SK-MEL-5 (cell line): ENCODE measurements around the gene ATXN10. TPM values are rescaled to one million over a fixed set of nuclear protein-coding genes. Genes with fewer than 3 reads are reported as not detected.

Source experiments
- DNase-seq: peaks from one replicate; pipeline ENCODE4 v3.0.0-alpha.2; 2016; ENCODE audit warnings: low read depth, low spot score
- in situ Hi-C: cut with HindIII; loops from 2 replicates; pipeline ENCODE4 v1.10.0; 2016; ENCODE audit warnings: low sequenced_read_pairs, high pct_unique_total_duplicates, low pct_unique_long_range_greater_than_20kb
- total RNA-seq: library from RNA; depleted of rRNA; stranded (reverse); fragments of >200 nt; shearing (Covaris generic); gene quantifications from 2 replicates; pipeline ENCODE4 v1.2.3, GENCODE V29; 2014

ATXN10 gene
- total RNA-seq, 1 experiment from 2014 or later: 52.7 TPM

GRCh38 chr22:45763236-45763624 lies 91.6 kb downstream of the ATXN10 start:
- in situ Hi-C loops: no loop called here
- no peak for DNase-seq

GRCh38 chr22:45768490-45768889 lies 96.9 kb downstream of the ATXN10 start:
- no peak for DNase-seq
- in situ Hi-C loops: no loop called here

GRCh38 chr22:45769569-45770210 lies 98.1 kb downstream of the ATXN10 start:
- DNase-seq: no peak
- in situ Hi-C loops: no loop called here

GRCh38 chr22:45770506-45770905 lies 98.9 kb downstream of the ATXN10 start:
- DNase-seq: no peak
- in situ Hi-C loops: no loop called here

GRCh38 chr22:45771057-45771456 lies 99.4 kb downstream of the ATXN10 start:
- in situ Hi-C loops: no loop called here
- no peak for DNase-seq

- DNase-seq: no peak
Observed at GRCh38 chr22:45771711-45772110, 100.1 kb downstream of the ATXN10 start.

DNA sequence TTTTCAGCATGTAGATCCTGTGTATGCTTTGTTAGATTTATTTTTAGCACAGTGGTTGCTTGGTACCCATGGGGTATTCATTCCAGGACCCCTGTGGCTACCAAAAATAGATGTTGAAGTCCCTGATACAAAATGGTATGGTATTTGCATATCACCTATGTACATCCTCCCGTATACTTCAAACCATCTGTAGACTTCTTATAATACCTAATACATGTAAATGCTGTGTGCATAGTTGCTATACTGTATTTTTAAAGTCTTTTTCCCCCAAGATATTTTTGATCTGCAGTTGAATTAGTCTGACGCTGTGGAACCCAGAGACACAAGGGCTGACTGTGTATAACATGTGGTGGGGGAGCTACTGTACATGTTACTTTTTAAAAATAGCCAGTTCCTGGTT lies 101.1 kb downstream of the ATXN10 start:
- DNase-seq: no peak
- in situ Hi-C loops: no loop called here

More at GRCh38 chr22:45771711-45772110, 100.1 kb downstream of the ATXN10 start:
- in situ Hi-C loops: no loop called here

DNA sequence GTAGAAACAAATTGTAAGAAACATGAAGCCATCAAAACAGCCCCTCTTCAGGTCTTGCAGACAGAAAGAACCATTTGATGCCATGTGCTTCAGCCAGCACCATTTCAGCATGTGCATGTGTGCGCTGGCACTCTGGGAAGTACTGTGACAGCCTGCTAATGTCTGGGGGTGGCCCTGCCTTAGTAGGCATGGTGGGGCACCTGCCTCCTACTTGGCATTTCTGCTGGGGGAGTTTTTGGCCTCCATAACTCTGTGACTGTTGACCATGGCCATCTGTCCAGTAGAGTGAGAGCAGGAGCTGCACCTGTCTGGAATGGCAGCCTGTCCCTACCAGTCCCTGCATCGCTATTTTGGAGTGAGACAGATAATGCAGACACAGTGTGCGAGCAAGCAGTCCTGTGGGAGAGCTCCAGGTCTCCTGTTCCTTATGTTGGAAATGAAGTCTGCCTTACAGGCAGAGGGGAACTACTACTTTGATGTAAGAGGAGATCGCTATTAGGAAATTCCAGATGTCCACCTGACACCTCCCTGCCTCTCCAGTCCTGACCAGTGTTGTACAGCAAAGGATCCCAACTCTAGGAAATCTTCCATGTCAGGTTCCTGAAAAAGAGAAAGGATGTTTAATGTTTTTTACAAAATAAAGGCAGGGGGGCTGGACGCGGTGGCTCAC lies 102.5 kb downstream of the ATXN10 start:
- no peak for DNase-seq
- in situ Hi-C loops: no loop called here

DNA sequence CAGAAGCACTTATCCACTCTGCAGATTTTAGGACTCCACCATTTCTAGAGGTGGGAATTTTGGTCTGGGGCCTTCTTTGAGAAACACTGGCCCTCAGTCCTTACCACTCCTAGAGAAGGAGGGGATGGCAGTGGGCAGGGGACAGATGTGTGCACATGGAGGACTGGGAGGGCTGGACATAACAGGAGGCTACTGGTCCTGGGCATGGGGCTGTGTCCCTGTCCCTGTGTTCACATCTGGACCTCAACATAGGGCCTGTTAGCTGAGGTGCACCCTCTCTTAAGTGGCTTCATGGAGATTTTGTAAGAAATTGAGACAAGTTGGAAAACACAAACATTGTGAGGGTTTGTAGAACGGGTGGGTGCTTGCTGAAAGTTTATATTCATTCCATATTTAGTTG lies 103.4 kb downstream of the ATXN10 start:
- DNase-seq: no peak
- in situ Hi-C loops: no loop called here

- DNase-seq: no peak
- in situ Hi-C loops: no loop called here
Observed at GRCh38 chr22:45775569-45776312, 104.1 kb downstream of the ATXN10 start.

- DNase-seq: no peak
- in situ Hi-C loops: no loop called here
Observed at GRCh38 chr22:45776313-45776585, 104.6 kb downstream of the ATXN10 start.

DNA sequence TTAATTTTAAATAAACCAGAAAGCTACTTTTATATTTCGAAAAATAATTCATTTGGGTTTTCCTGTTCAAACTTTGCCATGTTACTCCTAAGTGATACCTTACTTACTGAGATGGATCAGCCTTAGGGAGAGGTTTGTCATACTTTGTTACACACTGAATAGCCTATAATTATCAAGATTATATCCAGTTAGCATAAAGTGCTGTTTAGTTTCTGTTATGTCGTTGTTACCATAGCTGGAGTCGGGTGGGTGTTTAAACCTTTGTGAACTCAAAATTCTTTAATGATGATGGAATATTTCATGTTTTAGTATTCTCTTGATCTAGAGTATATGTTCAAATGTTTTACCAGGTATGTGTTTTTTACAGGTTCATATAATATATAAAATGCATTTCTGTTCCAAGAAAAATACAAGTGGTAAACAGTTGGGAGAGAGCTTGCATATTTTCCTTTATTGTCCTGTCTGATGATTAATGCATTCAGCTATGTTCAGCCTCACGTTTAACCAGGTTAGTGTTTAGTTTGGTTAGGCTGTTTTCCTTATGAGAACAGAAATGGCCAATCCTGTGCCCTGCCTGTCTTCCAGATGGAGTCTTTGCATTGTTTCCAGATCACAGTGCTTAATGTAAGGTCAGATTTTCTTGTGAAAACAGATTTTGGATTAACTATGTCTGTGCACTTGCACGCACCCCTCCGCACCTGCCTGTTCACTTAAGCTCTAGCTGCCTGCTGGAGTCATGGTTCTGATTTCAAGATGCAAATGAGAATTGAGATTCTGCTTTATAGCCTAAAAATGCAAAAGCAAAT lies 105.6 kb downstream of the ATXN10 start:
- in situ Hi-C loops: no loop called here
- no peak for DNase-seq

GRCh38 chr22:45777852-45778375 lies 106.3 kb downstream of the ATXN10 start:
- in situ Hi-C loops: no loop called here
- no peak for DNase-seq

DNA sequence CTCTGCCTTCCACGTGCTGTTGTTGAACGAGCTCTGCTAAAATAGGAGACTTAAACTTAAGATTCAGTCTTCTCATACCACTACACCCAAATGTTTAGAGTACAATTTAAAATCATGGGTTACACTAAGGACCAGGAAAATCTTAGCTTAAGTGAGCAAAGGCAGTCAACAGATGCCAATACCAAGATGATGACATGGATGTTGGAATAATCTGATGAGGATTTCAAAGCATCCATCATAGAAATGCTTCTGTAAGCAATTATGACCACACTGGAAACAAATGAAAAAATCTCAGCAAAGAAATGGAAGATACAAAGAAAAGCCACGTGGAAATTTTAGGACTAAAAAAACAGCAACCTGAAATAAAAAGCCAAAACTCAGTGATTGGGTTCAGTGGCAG lies 109.8 kb downstream of the ATXN10 start:
- DNase-seq: no peak
- in situ Hi-C loops: no loop called here

DNA sequence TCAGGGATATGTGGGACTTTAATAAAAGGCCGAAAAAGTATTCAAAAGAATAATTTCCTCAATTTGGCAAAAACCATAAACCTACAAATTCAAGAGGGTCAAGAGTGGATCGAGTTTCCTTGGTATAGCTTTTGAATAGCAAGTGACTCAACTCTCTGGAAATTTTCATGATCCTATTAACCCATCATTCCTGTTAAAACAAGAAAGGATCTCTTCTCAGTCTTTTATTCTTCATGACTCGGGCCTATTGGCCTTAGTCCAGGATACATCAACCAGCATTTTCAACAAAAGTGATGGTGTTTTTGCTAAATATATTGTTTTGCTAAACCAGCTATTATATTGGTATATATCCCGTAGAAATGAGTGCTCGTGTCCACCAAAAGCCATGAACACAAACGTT lies 110.3 kb downstream of the ATXN10 start:
- in situ Hi-C loops: no loop called here
- DNase-seq: no peak

DNA sequence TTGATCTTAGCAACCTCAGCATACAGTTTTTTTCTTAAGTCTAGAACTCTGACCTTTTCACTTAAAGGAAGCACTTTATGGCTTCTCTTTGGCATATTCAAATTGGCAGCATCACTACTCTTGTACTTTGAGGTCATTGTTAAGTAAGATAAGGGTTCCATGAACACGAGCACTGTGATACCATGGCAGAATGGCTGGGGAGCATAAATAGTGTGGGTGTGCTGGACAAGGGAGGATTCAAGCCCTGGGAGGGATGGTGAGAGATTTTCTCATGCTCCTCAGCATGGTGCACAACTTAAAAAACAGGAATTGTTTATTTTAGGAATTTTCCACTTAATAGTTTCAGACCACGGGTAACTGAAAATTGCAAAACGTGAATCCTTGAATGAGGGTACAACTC lies 111.4 kb downstream of the ATXN10 start:
- in situ Hi-C loops: no loop called here
- no peak for DNase-seq

DNA sequence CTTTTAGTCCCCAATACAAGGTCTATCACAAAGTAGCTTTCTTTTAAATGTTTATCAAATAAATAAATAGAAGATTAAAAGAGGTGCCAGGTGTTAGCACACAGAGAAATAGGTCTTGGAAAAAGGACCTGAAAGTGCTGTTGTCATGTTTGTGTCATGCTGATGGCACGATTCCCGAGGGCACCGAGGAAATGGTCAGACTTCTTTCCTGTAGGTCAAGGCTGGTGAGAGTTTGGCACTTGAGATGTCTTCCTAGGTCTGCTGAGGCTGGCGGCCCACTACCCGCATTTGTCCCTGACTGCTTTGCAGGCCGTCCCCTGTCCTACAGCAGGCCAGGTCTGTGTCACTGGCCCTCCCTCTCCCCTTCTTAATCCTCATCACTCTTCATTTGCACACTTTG lies 112.1 kb downstream of the ATXN10 start:
- in situ Hi-C loops: no loop called here
- no peak for DNase-seq
